HFFc6 (cell line): ENCODE results near the gene FTCD. TPM values are rescaled to one million over a fixed set of nuclear protein-coding genes. Genes with fewer than 3 reads are reported as not detected.

Experiments used
- DNase-seq: peaks from one replicate; pipeline ENCODE4 v3.0.0-alpha.2; 2018
- H3K27ac Mint-ChIP-seq: 2 replicates; pipeline ENCODE4 v1.8.0; 2020; ENCODE audit warnings: mild to moderate bottlenecking, mixed read lengths
- H3K27me3 Mint-ChIP-seq: 2 replicates; pipeline ENCODE4 v1.8.0; 2021; ENCODE audit warnings: mild to moderate bottlenecking, moderate library complexity, mixed read lengths; ENCODE audit not compliant: insufficient read depth
- H3K36me3 Mint-ChIP-seq: 2 replicates; pipeline ENCODE4 v1.8.0; 2021; ENCODE audit warnings: low read depth, mixed read lengths
- H3K4me1 Mint-ChIP-seq: 2 replicates; pipeline ENCODE4 v1.8.0; 2020; ENCODE audit warnings: low read depth, mixed read lengths
- H3K4me3 Mint-ChIP-seq: 2 replicates; pipeline ENCODE4 v1.8.0; 2020; ENCODE audit warnings: mild to moderate bottlenecking, moderate library complexity, mixed read lengths
- H3K9me3 Mint-ChIP-seq: 2 replicates; pipeline ENCODE4 v1.8.0; 2020; ENCODE audit warnings: mild to moderate bottlenecking, mixed read lengths
- total RNA-seq, 6 experiments: library from RNA; stranded (reverse); fragmentation: NEBNext Ultra II Directional; extraction: Animal tissue kit (Norgen Biotek cat#: 25700); gene quantifications; 2 replicates in 1 of 6; 3 replicates in 5 of 6; pipeline ENCODE4 v1.2.3, GENCODE V29; 2021
- TF ChIP-seq, protein P1 (sequence below): fragments of 200-600 bp; sonication (generic); IDR thresholded peaks from 2 replicates; pipeline ENCODE4 v1.5.0; 2021; ENCODE audit warnings: antibody characterized with exemption, mild to moderate bottlenecking

FTCD gene
- total RNA-seq, 6 experiments from 2014 or later: 0.12 to 1.2 (median 0.17) TPM; not detected in 1

DNA sequence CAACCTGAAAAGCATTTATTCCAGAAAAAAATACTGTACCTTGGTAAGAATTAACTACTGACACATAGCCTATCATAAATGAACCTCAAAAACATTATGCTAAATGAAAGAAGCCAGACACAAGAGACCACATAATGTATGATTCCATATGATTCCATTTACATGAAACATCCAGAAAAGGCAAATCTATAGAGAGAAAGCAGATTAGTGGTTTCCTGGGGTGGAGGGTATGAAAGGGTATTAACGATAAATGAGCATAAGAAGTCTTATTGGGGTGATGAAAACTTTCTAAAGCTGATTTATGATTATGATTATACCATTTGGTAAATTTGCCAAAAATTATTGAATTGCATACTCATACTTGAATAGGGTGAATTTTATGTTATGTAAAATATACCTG, 67.7 kb downstream of the FTCD start:
- no peak for DNase-seq
- H3K4me3 Mint-ChIP-seq: no peak overlapping the region
- TF ChIP-seq, protein P1, sequence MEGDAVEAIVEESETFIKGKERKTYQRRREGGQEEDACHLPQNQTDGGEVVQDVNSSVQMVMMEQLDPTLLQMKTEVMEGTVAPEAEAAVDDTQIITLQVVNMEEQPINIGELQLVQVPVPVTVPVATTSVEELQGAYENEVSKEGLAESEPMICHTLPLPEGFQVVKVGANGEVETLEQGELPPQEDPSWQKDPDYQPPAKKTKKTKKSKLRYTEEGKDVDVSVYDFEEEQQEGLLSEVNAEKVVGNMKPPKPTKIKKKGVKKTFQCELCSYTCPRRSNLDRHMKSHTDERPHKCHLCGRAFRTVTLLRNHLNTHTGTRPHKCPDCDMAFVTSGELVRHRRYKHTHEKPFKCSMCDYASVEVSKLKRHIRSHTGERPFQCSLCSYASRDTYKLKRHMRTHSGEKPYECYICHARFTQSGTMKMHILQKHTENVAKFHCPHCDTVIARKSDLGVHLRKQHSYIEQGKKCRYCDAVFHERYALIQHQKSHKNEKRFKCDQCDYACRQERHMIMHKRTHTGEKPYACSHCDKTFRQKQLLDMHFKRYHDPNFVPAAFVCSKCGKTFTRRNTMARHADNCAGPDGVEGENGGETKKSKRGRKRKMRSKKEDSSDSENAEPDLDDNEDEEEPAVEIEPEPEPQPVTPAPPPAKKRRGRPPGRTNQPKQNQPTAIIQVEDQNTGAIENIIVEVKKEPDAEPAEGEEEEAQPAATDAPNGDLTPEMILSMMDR: no peak
- H3K36me3 Mint-ChIP-seq: peaks cover 28% of the 10 kb centered on the region
- peaks cover 5% of the 10 kb centered on the region; the same call in 1 of the 2 replicates for H3K27me3 Mint-ChIP-seq
- peaks cover 18% of the 10 kb centered on the region for H3K4me1 Mint-ChIP-seq
- peaks cover 31% of the 10 kb centered on the region for H3K9me3 Mint-ChIP-seq
- H3K27ac Mint-ChIP-seq: no peak overlapping the region

Other genes starting within 250 kb of the FTCD start
- gene COL6A1, start 173.8 kb downstream of the FTCD start, total RNA-seq: 100 to 1,000 TPM; 350 to 415 (median 382) TPM
- 100 to 1,000 TPM; 426 to 514 (median 467) TPM for gene COL6A2, start 57.5 kb downstream of the FTCD start, total RNA-seq
- gene SPATC1L, start 28.9 kb upstream of the FTCD start, total RNA-seq: 10 to 100 TPM; 11.3 to 14.7 (median 13.1) TPM
- gene LSS, start 73.2 kb upstream of the FTCD start, total RNA-seq: 10 to 100 TPM; 47.9 to 61.3 (median 50.6) TPM
- 10 to 100 TPM; 85.7 to 91.8 (median 86.9) TPM for gene MCM3AP, start 130.0 kb upstream of the FTCD start, total RNA-seq
- gene YBEY, start 130.8 kb upstream of the FTCD start, total RNA-seq: 10 to 100 TPM; 12.5 to 16.0 (median 15.5) TPM
- gene C21orf58, start 168.3 kb upstream of the FTCD start, total RNA-seq: 1 to 10 TPM; 5.2 to 7.7 (median 7.1) TPM
- 10 to 100 TPM; 23.2 to 26.9 (median 25.5) TPM for gene PCNT, start 168.6 kb upstream of the FTCD start, total RNA-seq